GM21447 (cell line): ENCODE data around the gene TMEM221.

Experiments
- ATAC-seq: cut with Tn5 transposase; IDR thresholded peaks from one replicate; pipeline ENCODE4 v1.9.1; 2021; ENCODE audit not compliant: unreplicated experiment

TMEM221 gene

DNA sequence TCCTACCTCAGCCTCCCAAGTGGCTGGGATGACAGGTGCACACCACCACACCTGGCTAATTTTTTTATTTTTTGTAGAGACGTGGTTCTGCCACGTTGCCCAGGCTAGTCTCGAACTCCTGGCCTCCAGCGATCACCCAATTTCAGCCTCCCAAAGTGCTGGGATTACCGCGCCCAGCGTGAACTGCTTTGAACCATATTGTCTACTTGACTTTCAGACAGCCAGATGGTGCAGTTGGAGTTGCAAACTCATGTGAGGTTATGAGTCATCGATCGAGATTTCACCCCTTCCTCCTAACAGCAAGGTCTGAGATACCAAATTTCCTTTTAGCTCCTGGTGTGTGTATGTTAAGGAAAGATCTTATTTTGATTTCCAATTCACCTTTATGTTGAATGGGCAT, 24.6 kb upstream of the TMEM221 start:
- ATAC-seq, result no peak

DNA sequence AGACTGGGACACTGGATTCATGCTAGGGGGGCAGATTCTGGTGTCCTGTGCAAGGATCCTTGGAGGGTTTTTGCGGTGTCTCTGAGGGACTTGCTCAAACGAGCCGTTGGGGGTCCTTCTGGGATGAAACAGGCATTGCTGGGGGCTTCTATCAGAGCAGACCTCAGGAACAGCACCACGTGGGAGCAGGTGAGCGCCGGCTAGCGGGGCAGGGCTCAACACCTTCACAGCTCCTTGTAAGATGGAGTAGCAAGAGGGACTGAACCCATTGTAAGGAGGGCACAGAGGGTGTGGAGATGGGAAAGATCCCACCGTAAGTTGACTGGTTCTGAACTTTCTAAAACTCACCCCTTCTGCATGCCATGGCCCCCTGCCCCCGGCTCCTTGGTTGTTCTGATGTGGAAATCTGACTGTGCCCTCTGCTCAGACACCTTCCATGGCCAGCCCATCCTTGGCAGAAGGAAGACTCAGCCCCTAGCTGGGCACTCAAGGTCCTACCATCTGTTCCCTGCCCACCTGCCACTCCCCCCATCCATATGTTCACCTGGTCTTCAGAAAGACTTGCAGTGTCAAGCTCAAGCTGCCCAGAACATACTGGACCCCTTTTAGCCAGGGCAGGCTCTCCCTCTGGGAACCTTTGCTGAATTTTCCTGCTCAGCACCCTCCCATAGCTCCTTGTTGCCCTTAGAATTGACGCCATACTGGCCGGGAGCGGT, 23.1 kb upstream of the TMEM221 start:
- ATAC-seq, result no peak

DNA sequence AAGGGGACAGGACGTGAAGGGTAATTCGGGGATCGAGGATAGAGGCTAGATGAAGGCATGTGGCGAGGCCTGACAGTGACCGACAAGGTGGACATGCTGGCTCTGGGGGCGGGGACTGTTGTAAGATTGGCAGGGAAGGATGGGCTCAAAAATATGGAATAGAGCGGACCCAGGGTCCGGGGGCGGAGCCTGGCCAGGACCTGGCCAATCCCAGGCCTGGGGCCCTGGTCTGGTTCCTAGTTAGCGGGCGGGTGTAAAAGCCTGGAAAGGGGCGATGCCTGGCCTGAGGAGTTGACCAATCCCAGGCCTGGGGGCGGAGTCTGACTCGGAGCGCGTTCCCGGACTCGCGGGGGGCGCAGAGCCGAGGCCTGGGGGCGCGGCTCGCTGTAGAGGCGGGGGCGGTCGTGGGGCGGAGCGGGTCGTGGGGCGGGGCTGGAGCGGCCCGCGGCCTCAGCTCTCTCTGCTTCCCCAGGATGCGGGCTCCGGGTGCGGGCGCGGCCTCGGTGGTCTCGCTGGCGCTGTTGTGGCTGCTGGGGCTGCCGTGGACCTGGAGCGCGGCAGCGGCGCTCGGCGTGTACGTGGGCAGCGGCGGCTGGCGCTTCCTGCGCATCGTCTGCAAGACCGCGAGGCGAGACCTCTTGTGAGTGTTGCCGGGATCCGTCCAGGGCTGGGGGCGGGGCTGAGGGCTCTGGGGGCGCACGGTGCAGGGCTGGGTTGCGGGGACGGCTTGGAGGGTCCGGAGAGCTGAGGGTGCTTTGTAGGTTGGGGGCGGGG, 21.8 kb upstream of the TMEM221 start, which contains the start of gene SLC27A1:
Gene SLC27A1, plus strand, starts transcription at position 457 of the 774 bp plus-strand sequence. Its CDS starts 17 bp downstream, at position 474.
- ATAC-seq, result peak; percentile 74

DNA sequence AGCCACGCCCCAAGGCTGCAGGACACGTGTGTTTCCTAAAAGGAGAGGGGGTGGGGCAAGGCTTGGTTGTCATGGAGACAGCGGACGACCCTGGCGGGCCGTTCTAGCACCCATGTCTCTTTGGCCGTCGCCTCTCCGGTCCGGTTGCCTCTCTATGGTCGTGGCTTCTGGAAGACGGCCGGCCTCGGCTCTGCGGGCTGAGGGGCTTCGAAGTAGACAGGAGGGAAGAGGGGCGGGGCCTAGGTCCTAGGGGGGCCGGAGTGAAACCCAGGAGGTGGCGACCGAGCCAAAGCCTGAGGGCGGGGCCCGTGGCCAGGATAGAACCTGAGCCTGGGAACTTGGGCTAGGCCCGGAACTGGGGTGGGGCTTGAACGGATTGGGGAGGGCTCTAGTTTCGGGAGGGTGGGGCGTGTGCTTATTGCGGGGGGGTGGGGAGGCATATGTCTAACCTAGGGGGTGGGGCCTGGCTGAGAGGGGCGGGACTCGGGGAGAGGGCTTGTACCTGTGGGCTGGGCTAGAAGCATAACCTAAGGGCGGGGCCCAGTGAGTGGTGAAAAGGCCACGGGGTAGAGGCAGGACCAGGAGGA, 21.1 kb upstream of the TMEM221 start:
- ATAC-seq, result peak; percentile 53

DNA sequence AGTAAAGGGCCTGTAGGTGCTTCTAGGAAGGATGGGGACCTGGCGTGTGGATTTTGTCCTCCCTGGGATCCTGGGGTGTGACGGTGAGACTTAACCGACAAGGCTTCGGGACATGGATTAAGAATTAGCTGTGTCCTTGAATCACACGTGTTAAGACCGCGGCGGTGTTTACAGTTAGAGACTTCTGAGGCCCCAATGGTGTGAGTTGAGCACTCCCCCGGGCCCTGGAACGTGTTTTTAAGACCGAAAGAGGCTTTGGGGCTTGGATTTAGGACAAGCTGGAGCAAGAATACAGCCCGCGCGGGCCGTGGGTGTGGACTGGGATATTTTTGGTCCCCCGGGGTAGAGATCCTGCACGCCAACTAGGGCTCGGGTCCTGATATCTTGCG, 20.6 kb upstream of the TMEM221 start:
- ATAC-seq, result no peak

DNA sequence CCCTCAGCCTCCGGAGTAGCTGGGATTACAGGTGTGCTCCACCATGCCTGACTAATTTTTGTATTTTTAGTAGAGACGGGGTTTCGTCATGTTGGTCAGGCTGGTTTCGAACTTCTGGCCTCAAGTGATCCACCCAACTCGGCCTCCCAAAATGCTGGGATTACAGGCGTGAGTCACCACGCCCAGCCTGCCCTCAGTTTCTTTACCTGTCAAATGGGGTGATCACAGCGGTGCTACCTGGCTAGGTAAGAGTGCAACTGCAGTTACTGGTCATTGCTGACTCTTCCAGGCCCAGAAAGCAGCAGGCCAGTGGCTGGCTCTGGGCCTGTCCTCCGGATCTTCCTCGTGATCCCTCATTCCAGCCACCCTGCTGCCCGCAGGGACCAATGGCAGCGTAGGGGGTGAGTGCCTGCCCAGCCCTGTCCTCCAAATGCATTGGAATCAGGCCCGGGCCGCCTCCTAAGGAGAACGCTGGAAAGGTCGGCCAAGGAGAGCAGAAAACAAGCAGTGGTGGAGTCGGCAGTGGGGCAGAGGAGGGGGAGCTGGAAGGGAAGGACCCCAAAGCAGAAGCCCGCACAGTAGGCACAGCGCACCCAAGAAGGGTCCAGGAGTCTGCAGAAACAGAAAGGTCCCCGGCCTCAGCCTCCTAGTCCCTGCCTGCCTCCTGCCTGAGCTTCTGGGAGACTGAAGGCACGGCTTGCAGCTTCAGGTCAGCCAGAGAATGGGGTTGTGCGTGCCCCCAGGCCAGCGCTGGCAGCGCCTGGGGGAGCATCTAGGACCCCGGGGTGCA, 20.0 kb upstream of the TMEM221 start:
- ATAC-seq, result no peak

DNA sequence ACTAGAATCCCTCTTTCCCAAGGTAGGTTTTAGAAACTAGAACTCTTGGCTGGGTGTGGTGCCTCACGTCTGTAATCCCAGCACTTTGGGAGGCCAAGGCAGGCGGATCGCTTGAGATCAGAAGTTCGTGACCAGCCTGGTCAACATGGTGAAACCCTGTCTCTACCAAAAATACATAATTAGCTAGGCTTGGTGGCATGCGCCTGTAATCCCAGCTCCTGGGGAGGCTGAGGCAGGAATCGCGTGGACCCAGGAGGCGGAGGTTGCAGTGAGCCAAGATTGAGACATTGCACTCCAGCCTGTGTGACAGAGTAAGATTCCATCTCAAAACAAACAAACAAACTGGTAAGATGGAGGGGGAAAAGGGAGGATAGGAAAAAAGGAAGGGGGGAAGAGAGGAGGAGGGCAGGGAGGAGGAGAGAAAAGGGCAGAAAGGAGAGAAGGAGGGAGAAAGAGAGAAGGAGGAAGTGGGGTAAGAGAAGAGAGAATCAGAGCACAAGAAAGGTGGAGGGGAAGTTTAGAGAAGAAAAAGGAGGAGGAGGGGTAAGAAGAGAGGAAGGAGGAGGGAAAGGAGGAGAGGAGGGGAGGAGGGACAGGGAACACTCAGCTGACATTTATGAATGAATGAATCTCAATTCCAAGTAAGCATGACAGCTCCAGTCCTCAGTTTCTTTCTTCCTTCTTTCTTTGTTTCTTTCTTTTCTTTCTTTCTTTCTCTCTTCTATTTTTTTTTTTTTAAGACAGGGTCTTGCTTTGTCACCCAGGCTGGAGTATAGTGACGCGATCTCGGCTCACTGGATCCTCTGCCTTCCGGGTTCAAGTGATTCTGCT, 19.2 kb upstream of the TMEM221 start:
- no peak for ATAC-seq

DNA sequence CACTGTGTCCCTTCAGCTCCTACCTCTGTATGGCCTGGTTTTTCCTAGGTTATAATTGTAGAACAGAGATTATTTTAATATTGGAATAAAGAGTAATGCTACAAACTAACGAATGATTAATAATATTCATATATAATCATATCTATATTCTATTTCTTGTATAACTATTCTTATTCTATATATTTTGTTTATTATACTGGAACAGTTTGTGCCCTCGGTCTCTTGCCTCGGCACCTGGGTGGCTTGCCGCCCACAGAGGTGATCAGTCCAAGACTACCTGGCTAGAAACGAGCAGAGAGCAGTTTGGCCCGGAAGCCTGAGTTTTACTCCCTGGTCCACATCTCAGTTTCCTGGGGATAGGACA, 18.0 kb upstream of the TMEM221 start:
- ATAC-seq, result no peak

DNA sequence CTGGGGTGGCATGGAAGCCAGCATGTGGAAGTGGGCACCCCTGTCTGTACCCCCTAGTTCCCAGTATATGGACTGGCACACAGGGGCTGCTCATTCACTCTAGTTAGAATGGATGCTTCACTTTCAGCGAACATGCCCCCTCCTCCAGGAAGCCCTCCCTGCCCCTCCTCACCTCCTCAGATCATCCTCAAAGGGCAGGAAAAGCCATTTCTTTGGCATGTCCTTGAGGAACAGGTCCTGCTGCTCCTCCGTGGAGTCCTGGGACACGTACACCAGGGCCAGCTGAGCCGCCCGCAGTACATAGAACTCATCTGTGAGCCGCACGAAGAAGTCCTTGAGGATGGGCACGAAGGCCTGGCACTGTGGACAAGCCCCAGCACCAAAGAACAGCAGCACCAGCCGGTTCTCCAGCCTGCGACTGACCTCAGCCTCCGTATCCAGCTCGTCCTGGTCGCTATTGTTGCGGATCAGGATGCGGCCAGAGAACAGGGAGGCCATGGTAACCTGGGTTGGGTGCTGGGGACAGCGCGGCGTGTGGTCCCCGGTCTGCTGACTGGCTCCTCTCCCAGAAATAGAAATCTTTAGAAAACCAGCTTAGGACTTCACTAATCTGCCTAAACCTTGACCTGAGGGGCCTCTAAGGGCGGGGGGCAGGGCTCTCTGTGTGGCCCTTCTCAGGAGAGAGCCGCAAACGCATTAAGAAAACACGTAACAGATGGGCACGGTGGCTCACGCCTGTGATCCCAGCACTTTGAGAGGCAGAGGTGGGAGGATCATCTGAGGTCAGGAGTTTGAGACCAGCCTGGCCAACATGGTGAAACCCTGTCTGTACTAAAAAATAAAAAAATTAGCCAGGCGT, 12.1 kb upstream of the TMEM221 start, which contains the start of gene NXNL1:
Gene NXNL1, minus strand, starts transcription at position 555 of the 859 bp plus-strand sequence. Its CDS starts 57 bp downstream, at position 498.
- ATAC-seq, result no peak

DNA sequence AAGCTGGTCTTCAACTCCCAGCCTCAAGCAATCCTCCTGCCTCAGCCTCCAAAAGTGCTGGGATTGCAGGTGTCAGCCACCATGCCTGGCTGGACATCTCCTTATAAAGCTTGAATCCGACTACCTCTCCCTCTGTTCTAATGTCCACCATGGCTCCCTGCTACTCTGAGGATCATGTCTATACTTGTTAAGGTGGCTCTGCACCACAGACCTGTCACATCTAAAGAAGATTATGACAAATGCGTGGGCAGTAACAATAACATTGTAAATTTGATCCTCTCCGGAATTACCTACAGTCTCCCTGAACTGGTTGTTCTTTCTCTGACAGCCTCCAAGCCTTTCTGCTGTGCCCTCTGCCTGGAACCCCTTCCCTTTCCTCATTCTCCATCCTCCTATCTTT, 10.5 kb upstream of the TMEM221 start:
- ATAC-seq, result no peak

DNA sequence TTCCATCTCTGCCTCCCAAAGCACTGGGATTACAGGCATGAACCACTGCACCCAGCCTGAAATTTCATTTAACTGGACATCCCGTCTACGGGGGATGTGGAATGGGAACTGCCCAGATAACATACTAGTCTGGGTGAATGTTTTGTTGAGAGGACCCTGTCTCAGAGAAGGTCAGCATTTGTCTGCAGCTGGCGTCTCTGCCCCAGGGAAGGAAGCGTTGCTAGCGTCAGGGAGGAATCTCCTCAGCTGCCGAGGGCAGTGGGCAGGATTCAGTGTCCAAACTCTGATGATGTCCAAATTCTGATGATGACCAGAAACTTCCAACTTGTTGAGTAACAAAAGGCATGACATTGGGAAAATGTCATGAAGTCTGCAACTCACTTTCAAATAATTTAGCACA, 9.1 kb upstream of the TMEM221 start:
- ATAC-seq, result no peak

DNA sequence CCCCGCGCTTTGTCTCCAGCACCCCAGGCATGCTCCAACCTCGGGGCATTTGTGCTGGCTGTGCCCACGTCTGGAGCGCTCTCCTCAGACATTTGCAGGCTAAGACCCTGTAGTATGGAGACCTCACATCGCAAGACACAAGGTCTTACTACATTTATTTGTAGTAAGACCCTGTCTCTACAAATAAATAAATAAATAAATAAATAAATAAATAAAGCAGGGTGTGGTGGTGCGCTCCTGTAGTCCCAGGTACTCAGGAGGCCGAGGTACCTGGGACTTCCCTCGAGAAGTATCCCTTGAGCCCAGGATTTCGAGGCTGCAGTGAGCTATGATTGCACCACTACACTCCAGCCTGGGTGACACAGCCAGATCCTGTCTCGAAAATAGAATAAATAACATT, 7.7 kb upstream of the TMEM221 start:
- ATAC-seq, result no peak

DNA sequence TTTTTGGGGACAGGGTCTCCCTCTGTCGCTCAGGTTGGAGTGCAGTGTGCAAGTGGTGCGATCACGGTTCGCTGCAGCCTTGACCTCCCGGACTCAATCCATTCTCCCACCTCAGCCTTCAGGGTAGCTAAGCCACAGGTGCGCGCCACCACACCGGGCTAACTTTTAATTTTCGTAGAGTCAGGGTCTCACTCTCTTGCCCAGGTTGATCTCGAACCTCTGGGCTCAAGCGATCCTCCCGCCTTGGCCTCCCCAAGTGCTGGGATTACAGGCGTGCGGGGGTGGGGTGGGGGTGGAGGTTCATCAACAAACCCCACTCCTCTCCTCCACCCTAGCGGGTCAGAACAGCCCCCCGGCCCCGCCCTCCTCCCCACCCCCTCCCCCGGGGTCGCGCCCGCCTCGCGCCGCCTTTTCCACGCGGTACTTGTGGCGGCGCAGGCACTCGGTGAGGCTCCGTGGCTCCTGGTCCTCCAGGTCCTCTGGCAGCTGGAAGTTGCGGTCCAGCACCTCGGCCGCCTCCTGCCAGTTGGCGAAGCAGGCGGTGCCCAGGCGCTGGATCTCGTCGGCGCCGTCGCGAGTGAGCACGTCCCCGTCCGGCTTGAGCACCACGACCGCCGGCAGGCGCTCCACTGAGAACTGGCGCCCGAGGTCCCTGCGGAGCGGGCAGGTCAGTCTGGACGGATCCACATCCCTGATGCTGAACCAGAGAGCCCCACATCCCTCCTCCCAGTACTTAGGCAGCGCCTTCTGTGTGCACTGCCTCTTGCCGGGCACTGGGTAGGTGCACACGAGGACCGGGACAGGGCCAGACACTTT, 7.0 kb upstream of the TMEM221 start:
- no peak for ATAC-seq

DNA sequence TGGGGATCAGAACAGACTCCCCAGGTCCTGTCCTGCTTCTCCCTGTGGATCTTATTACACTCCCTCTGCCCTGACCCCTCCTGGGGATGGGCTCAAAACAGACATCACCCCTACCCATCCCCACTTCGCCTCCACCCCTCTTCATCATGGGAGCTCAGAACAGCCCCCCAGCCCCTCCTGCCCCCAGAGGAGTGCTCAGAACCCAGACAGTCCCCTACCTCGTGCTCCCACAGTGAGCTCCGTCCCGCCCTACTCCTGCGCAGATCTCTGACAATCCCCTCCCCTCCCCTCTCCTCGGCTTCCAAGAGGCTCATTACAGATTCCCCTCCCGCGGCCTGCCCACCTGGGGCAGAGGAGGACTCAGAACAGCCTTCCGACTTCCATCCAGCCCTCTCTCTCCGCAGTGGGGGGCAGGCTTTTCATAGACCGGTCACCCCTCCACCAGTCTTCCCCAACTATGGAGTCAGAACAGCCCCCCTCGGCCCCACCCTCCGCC, 6.2 kb upstream of the TMEM221 start:
- ATAC-seq, result no peak

DNA sequence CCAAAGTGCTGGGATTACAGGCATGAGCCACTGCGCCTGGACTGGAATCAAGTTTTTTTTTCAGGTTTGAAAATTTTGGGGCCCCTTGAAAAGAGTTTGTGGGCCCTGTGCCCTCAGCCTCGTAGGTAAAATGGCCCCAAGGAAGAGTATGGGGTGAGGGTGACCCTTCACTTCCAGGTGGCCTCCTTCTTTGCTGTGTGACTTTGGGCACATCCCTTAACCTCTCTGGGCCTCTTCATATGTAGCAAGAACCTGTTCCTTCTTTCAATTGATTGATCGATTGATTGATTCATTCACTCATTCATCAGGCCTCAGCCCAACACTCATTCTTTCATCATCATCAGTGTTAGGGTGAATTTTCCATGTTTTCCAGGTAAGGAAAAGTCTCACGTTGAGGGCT, 3.4 kb upstream of the TMEM221 start:
- no peak for ATAC-seq

DNA sequence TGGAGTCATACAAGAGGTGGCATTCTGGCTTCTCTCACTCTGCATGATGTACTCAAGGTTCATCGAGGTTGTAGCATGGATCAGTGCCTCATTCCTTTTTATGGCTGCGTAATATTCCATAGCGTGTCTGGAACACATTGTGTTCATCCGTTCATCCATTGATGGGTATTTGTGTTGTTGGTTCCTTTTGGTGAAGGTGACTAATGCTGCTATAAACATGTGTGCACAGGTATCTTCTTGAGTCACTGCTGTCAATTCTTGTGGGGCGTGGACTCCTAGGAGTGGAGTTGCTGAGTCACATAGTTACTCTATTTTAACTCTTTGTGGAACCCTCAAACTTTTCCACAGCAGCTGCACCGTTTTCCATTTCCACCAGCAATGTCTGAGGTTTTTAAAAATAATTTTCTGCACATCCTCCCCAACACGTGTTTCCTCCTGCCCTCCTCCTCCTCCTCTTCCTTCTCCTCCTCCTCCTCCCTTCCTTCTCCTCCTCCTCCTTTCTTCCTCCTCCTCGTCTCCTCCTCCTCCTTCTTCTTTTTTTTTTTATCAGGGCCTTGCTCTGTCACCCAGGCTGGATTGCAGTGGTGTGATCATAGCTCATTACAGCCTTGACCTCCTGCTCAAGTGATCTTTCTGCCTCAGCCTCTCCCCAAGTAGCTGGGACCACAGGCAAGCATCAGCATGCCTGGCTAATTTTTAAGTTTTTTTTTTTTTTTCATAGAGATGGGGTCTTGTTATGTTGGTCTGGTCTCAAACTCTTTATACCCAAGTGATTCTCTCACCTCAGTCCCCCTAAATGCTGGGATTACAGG, 2.0 kb upstream of the TMEM221 start:
- ATAC-seq, result no peak

DNA sequence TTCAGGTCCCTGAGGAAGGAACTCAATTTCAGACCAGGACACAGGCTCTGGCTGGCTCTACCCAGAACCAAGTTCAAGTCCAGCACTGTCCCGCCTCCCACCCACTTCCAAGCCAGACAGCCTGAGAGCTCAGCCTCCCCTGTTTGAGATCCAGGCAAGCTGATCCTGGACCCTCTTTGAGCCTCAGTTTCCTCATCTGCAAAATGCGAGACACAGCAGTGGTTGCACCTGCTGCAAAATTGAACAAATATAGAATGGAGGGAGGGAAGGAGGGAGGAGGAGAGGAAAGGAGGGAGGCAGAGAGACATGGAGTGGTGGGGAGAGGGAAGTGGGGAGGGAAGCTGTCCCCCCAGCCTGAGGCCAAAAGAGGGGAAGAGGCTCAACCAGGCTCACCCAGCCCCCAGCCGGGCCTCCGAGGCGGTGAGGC, 751 bp downstream of the TMEM221 start:
- no peak for ATAC-seq
